GM19099 (cell line): ENCODE data around the gene DCAF17.

Source experiments
- POLR2A ChIP-seq: IDR thresholded peaks from 3 replicates; pipeline ENCODE4 v1.6.1; 2011; ENCODE audit warnings: low read depth; ENCODE audit not compliant: insufficient read length; ENCODE audit errors: extremely low read depth

The DCAF17 gene

DNA sequence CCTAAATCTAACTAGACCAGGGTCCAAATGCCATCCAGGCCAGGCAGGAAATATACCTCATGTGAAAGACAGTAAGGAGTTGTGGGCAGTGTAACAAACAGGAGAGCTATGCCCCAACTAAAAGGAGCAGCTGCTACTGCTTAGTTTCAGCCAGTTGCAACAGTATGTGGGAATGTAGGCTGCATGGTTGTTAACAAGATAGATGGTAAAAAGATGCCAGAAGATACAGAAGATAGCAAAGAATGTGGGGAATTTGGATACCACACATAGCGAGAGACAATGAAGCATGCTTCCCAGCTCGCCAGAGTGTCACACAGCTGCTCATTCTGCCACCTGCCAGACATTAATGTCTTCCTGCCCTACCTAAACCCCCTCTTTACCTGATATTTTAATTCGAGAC is 48.9 kb downstream of the DCAF17 start:
- TF ChIP-seq POLR2A: no peak

DNA sequence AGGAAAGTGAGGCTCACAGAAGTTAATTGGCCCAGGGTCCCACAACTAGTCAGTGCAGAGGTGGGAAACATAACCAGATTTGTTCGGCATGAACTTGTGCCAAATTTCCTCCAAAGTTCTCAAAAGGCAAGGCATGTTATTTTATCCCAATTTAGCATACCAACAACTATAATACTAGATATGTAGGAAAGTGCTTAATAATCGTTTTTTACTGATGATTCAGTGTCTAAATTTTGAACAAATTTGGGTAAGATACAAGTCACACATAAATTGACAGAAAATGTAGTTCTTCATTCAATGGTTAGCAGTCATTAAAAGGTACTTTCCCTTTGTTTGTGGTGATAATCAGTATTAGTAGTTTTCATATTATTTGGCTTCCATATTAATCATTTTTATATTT is 49.8 kb downstream of the DCAF17 start:
- TF ChIP-seq POLR2A: no peak

DNA sequence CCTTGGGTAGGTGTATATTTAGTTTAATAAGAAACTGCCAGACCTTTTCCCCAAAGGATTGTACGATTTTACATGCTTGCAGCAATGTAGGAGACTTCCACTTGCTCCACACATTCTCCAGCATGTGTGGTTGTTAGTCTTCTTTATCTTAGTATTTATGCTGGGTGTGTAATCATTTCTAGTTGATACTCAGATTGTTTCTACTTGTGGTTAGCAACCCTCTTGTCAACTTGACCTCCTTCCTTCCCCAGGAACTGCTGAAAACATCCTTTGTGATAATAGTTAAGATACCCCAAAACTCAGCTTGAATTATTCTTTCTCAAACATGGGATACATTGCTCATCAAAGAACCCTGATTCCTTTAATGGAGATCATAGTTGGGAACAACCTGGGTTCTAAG is 51.1 kb downstream of the DCAF17 start:
- TF ChIP-seq POLR2A: no peak

DNA sequence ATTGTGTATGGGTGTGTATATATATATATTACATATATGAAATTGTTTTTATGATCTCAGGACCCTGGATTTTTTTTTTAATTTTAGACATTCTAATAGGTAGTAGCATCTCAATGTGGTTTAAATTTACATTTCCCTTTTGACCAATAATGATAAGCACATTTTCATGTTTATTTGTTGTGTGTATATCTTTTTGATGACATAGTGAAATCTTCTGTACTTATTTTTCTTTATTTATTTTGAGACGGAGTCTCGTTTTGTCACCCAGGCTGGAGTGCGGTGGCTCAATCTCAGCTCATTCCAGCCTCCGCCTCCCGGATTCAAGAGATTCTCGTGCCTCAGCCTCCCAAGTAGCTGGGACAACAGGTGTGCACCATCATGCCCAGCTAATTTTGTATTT is 53.2 kb downstream of the DCAF17 start:
- no peak for TF ChIP-seq POLR2A

DNA sequence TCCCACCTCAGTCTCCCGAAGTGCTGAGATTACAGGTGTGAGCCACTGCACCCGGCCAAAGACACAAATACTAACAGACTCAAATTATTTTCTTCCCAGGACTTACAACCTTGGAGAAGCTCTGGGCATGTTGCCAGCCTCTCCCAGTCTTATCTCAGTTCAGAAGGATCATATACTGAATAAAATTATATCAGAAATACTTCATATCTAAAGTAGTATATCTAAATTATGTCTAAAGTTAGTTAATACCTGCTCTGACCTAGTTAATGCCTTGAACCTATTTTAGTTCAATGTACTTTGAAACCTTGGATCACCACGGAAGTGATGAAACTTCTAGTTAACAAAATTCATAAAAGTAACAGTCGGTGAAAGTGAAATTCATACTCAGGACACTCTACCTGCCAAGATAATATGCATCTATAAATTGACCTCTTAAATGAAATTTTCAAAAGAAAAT is 53.8 kb downstream of the DCAF17 start:
- no peak for TF ChIP-seq POLR2A

DNA sequence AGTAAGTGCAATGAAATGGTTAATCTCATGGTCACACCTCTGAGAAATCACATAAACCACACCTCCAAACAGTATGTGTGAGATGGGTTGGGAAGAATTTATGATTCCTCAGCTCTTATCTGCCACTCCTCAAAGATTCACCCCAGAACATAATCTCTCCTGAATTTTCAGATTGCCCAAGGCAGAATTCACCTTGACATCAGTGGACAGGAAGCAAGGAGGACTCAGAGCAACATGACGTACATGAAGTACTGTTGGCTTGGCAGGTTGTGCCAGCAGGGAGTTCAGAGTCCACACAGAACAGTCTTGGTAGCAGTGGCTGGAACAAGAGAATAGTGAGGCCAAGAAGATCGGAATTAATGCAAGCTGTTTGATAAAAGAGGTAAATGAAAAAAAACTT is 56.6 kb downstream of the DCAF17 start:
- no peak for TF ChIP-seq POLR2A

DNA sequence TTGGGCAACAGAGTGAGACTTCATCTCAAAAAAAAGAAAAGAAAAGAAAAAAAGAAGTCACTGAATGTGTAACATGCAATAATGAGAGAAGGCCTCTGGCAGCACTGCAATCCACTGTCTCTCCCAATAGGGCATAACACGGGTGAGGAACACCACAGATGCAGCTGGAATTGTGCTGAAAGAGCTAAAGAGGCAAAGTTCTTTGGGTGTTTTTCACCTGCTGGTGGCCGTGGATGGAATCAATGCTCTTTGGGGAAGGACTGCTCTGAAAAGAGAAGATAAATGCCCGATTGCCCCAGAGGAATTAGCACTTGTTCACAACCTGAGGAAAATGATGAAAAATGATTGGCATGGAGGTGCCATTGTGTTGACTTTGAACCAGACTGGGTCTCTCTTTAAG is 57.3 kb downstream of the DCAF17 start:
- no peak for TF ChIP-seq POLR2A

DNA sequence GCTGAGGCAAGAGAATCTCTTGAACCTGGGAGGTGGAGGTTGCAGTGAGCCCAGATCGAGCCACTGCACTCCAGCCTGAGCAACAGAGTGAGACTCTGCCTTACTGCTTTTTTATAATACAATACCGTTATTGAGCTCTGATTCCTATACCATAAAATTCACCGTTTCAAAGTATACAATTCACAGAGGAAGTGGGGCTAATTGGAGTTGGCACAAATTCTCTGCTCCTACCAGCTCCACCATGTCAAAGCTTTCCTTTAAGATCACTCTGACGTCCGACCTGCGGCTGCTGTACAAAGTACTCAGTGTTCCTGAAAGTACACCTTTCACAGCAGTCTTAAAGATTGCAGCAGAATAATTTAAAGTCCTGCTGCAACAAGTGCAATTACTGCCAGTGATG is 58.6 kb downstream of the DCAF17 start:
- no peak for TF ChIP-seq POLR2A

DNA sequence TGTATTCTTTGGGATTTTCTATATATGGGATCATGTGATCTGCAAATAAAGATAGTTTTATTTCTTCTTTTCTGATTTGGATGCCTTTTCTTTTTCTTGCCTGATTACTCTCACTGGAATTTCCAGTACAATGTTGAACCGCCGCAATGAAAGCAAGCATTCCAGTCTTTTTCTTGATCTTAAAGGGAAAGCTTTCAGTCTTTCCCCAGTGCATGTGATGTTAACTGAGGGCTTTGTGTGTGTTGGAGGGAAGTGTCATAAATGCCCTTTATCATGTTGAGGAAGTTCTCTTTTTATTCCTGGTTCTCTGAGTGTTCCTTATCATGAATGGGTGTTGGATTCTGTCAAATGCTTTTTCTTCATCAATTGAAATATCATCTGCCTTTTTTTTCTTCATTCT is 71.3 kb downstream of the DCAF17 start:
- no peak for TF ChIP-seq POLR2A

DNA sequence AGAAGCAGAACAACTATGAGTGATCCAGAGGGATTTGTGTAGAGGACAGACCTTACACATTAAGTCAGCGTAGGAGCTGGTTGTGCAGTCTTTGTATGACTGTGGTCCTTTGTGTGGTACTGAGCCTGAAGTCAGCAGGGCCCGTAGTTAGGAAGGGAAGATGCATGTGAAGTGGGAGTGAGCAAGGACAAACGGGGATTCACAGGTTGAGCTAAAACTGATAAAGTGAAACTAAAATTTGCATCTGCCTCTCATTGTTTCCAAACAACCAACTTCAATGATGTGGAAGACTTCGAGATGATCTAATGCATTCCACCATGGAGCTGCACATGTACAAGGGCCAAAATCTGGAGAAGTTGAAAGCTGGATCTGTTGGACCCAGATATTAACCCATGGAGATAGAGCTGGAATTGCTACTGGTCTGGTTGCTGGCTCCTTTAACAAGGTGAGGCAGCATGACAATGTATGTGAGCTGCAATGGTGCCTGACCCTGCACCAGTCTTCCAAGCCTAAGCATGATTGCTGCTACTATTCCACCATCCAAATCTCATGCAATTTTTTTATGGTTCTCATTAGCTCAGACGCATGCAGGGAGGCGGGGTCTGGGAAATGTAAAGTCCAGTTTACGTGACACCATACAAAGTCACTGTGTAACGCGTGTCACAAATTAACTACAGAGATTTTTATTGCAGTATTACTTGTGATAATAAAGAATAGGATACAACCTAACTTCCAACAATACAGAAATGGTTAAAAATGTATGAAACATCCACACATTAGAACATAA is 76.1 kb downstream of the DCAF17 start:
- no peak for TF ChIP-seq POLR2A

DNA sequence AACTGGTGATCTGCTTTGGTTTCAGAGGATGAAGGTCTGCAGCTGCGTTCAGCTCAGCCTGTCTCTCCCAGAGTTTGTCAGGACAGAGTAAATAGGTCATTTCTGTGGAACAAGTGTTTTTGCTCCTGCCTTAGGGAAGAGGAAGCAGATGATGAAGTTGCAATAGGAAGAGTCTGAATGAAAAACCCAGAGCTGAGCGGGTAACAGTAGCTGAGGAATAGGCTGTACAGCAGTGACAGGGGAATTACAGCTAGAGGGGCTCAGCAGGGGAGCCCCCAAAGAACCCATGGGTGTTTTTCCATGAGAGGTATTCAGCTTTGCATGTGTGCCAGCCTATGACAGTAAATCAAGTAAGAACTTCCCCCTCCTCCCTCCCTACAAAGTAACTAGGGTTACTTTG is 78.0 kb downstream of the DCAF17 start:
- TF ChIP-seq POLR2A: no peak

DNA sequence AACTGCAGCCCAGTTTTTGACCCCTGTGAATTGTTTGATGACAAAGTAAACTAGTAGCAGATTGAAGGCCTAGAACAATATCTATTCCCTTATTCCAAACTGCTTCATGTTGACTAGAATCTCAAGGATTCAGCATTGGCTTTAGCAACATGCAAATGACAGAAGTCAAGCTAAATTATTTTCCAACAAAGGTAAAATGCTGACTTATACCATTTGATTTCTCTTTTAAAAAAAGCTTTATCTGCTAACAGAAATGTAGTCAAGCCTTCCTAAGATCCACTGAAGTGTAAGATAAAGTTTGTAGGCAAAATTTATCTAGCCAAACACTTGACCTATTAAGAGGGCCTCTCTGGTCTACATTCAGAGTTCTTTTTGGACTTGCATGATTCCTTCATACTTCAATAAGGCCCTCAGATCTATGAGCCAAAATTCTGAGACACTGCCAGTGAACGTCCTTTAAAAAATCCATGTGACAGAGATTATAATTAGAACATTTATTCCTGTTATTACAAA is 78.7 kb downstream of the DCAF17 start:
- TF ChIP-seq POLR2A: no peak

DNA sequence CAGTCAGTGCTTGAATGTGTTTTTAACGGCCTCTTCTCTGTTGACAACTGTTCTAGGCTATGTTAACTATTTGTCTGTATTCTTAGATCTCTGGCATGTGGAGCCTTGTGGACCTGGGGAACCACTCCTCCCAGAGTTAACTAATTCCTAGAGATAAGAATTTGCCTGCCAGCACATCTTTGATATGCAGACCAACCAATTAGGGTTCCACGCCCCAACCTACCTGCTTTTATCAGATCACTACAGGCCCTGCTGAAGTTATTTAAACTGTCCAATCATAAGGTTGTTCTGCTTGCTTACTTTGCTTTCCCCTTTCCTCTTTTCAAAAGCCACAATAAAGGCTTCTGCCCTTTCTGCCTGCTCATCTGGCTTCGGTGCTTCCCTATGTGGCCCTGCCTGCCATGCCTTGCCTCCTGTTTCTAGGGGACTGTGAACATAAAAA is 79.7 kb downstream of the DCAF17 start:
- no peak for TF ChIP-seq POLR2A

DNA sequence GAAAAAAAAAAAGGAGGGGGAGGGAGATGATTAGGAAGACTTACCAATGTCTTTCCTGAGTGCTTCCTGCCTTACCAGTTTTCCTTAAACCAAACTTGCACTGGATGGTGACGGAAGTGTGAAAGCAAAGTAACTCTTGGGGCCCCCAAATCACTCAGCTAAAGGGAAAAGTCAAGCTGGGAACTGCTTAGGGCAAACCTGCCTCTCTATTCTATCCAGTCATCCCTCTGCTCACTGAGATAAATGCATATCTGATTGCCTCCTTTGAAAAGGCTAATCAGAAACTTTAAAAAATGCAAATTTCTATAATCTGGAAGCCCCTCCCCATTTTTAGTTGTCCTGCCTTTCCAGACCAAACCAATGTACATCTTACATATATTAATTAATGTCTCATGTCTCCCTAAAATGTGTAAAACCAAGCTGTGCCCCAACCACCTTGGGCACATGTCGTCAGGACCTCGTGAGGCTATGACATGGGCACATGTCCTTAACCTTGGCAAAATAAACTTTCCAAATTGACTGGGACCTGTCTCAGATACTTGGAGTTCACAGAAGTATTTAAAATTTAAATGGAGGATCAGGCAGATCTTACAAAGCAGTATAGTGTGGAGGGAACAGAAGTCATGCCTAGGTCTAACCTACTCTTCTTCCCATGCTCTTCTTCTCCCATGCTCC is 81.0 kb downstream of the DCAF17 start:
- TF ChIP-seq POLR2A: no peak

DNA sequence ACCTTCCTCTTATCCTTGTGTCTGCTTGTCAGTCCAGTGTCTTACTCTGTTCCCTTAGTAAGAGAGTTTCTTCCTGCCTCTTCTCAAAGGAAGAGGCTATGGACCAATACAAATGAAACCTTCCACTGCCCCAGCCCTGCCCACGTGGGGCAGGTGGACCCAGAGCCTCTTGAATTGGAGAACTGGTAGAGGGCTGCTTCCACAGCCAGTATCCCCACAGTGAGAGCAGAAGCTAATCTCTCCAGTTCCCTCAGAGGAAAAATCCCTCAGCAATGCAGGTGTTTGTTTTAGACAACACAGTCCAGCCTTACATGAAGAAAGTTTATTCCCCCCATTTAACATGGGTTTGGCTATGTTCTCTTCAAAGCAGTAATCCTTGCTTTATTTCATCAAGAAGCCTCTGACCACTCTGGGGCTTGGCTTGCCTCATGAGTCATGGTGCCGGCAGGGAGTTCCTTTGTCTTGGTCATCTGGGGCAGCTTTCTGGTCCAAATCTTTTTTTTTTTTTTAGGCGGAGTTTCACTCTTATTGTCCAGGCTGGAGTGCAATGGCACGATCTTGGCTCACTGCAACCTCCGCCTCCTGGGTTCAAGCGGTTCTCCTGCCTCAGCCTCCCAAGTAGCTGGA is 81.8 kb downstream of the DCAF17 start:
- no peak for TF ChIP-seq POLR2A

DNA sequence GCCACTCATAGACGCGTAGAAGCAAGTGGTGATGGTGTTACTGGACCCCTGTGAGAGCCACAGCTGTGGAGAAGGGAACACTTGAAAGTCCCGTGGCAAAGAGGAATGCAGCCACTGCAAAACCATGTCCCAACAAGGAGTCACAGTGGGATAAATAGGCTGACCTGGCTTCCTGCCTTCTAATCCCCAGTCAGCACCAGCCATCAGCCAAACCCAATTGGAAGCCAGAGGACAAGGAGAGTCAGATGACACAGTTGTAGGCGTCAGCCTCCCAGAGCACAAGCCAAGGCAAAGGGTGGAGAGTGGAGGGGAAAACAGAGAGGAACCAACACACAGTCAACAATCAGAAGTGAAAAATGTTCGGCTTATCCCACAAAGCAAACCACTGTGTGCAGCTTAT is 82.8 kb downstream of the DCAF17 start:
- no peak for TF ChIP-seq POLR2A
